ENCODE measurements around the gene AHNAK.
"Not testable (repeated sequence)": the region's sequence is repeated elsewhere in the genome, so short reads cannot be mapped to it uniquely, and the experiment has no call there.

AHNAK gene

DNA sequence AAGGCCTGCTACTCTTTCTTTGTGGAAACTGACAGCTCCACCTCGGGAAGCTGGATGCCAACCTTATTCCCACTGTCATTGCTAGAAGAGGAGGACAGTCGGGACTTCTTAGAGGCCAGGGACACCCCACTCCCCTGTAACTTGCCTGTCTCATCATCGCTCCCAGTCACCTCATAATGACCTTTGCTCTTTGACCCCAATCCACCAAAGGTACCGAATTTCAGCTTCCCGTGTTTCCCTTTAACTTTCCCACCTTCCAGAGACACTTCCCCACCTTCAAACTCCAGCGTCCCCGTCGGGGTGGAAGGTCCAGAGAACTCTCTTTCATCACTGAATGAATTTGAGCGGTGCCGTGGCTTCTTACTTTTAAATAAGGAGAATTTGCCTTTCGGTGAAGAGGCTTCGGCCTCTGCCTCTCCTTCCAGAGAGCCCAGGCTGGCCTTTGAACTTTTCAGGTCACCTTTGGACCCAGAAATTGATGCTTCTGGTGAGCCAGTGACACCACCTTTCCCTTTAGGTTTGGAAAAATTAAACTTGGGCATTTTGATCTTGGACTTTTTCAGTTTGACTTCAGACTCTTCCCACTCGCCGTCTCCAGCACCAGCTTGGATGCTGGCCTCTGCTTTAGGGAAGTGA is 29.8 kb downstream of the AHNAK start:
- DNase-seq (ENCODE audit: low read depth) = no peak

DNA sequence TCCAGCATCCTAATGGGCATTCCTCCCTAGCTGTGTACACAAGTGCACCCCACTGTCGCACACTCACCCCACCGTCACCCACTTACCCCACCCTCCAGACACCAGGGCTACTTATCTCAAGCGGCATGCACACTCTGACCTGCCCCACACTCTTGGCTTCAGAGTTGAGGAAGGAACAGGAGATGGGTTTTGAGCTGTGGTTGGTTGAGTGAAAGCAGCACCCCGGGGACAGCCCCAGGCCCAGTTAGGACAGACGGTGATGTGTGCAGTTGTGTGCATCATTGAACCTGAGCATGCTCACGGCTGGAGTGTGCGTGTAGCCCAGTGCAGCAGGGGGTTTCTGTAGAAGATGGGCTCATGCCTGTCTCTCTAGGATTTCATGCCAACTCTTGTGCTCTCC is 32.5 kb downstream of the AHNAK start:
- no peak for DNase-seq (ENCODE audit: low read depth)

DNA sequence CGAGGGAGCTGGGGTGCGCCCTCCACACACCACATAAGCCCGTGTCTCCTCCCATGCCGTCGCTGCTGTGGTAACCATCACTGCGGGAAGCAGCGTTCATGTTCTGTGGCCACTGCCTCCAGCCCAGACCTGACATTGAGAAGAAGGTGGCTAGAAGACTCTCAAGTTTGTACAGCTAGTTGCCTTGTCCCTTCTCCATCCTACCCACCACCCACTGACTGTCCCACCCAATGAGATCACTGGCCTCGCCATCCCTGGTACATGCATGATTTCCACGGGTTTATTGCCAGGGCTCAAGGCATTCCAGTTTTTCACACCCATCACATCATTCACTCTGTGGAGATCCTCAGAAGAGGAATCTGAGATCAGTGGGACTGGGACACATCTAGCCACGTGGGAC is 33.0 kb downstream of the AHNAK start:
- DNase-seq (ENCODE audit: low read depth) = no peak

DNA sequence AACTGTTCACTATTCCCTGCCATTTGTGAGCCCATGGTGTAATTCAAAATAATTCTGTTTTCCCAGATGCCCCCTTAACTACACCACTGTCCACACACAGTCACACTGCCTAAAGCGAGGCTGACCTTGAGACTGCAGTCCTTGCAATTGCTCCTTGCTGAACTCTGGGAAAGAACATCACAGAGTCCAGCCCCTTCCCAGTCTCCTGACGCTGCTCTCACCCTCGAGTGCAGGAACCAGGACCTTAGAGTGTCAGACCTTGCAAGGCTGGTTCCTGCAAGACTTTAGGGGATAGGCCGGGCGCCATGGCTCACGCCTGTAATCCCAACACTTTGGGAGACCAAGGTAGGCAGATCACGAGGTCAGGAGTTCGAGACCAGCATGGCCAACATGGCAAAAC is 33.6 kb downstream of the AHNAK start:
- DNase-seq (ENCODE audit: low read depth) = no peak

DNA sequence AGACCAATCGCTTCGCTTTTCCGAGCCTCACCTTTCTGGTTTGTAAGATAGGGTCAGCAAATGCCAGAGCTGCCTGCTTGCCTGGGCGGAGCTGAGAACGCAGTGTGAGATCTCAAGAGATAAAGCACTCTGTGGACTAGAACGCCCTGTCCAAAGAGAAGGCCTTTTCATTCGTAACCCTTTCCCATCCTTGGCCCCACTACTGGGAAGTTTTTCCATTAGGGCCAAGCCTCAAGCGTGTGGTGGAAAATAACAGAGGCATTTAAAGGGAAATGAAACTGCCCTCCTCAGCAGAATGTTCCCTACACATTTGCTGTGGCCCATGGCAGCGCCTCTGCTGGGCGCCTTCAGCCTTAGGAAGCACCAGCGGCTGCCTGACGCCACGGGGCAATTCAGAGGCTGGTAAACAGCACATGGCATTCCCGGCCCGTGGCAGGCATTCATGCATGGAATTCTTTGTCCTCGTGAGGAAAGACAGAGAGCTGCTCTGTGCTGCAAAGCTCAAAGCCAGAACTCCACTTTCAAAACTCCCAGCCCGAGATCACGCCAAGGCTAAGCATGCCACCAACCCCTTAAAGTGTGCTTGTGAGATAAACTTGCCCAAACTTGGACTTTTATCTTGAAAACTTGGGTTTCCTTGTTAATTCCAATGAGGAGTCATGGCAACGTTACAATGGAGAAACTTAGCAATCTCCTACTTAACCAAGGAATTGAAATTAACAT is 38.1 kb downstream of the AHNAK start:
- DNase-seq (ENCODE audit: low read depth) = no peak

DNA sequence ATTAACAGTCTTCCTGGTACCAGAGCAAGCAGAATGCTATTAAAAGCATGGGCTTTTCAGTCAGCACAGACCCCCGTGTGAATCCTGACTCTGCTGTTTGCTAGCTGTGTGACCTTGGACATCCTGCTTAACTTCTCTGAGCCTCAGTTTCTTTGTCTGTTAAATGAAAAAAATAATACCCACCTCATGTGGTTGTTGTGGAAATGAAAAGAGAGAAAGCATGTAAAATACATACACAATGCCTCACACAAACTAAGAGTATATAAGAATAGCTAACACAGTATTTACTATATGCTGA is 39.5 kb downstream of the AHNAK start:
- no peak for DNase-seq (ENCODE audit: low read depth)

DNA sequence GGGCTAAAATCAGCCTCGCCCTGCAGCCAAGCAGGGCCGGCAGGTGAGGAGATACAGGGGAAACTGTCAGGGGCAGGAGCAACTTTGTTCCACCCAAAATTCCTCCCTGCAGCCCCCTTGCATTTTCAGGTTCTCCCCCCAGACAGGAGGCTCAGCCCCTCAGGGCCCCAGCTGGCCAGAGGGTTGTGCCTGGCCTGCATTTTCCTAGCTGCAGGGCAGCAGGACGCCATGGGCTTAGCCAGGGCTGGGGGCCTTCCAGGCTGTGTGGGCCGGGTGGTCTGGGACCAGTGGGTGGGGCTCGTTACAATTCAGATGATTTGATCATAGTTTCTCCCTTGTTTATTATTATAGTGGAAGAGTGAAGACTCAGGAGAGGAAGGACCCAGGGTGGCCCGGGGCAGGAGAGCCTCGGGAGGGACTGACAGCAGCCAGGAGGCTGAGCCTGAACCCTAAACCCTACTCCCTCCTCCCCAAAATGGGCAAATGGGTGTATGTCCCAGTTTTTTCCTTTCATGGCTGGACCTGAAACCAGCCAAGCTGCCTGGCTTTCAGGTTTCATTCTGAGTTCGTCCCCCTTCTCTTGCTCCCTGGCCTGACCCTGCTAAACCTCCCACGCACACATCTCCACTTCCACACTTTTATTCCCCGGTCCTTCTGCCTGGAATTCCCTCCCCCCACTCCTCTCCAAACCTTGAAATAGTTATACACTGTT is 40.0 kb downstream of the AHNAK start:
- no peak for DNase-seq (ENCODE audit: low read depth)

DNA sequence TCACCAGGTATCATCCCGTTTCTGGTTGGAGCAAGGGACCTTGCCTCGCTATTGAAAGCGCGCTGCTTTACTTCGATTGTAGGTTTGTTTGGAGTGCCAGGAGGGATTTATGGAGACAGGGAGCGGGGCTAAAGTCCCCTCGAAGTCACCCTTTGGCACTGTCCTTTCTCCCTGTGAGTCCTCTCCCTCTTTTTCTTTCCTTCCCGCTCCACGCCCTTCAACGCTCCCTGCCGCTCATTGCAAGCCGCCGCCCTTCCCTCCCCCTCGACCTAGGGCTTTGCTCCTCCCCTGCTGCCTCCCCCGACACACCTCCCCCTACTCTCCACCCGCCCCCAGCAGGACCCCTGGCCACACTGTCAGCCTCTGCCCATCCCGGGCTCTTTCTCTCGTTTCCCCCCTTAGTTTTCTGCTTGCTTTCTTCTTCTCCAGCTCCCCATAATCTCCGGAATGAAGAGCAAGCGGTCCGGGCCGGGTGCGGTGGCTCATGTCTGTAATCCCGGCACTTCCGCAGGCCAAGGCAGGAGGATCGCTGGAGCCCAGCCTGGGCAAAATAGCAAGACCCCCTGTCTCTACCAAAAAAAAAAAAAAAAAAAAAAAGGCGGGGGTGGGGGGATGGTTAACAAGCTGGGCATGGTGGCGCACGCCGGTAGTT is 41.0 kb downstream of the AHNAK start:
- no peak for DNase-seq (ENCODE audit: low read depth)

- no peak for DNase-seq (ENCODE audit: low read depth)
Observed at GRCh38 chr11:62505059-62505439, 41.6 kb downstream of the AHNAK start.

GRCh38 chr11:62504158-62504973 is 42.2 kb downstream of the AHNAK start:
- DNase-seq (ENCODE audit: low read depth) = no peak

DNA sequence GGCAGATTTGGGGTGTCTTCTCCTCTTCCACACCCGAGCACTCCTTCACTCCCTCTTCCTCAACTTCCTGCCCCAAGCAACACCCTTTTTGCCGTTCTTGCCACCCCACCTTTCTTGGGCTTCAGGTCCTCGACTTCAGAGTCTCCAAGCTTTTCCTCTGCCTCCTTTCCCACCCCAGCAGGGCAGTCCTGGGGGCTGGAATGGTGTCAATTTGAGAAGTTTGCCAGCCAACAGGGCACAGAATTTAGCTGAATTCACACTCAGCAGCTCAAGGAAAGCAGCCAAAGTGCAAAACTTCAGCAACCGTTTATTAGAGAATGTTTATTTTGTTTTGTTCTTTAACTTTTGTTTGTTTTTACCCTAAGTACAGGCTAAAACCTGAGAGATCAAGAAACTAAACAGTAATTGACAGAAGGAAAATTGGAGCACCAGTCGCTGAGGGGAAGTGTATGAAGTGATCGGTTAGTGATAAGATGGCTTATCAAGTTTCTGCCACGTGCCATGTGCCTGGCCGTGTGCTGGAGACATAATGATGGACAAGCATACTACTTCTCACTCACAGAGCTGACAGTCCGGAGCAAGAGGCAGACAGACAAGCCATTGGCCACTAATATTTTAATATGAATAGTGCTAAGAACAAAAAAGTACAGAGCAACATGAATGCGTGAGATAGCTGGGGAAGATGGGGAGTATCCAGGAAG is 44.4 kb downstream of the AHNAK start:
- no peak for DNase-seq (ENCODE audit: low read depth)

GRCh38 chr11:62501432-62501891 is 45.1 kb downstream of the AHNAK start:
- no peak for DNase-seq (ENCODE audit: low read depth)

DNA sequence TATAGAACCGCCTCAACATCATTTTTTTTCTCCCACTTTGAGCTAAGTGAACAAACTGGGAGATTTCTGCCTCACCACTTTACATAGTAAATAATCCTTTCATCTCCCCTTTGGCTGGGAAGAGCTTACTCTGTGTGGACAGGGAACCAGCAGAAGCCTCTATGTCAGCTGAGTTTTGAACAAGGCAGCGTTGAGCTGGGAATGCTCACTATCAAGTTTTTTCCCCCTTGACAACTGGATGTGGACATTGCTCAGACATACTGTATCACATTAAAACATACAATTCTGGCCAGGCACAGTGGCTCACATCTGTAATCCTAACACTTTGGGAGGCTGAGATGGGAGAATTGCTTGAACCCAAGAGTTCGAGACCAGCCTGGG is 46.0 kb downstream of the AHNAK start:
- no peak for DNase-seq (ENCODE audit: low read depth)

GRCh38 chr11:62499944-62500649 is 46.5 kb downstream of the AHNAK start:
- no peak for DNase-seq (ENCODE audit: low read depth)

DNA sequence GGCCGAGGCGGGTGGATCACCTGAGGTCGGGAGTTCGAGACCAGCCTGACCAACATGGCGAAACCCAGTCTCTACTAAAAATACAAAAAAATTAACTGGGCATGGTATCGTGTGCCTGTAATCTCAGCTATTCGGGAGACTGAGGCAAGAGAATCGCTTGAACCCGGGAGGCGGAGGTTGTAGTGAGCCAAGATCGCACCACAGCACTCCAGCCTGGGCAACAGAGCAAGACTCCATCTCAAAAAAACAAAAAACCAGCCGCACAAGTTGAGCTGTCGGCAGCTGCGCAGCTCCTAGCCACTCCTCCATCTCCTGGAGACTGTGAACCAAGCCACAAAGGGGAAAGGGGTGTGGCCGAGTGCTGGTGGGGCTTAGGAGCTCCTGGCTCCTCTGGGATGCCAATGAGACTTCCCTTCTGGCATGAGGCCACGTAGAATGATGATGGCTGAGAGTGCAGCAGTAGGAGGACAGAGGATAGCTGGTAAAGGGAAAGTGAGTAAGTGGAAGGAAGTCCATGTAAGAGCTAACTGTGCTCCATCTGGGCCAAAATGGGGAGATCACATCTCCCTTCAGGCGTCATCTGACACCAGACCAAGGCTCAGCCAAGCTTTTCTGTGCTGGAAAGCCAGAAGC is 47.2 kb downstream of the AHNAK start:
- DNase-seq (ENCODE audit: low read depth) = not testable (repeated sequence)

GRCh38 chr11:62498492-62499286 is 47.9 kb downstream of the AHNAK start:
- no peak for DNase-seq (ENCODE audit: low read depth)

DNA sequence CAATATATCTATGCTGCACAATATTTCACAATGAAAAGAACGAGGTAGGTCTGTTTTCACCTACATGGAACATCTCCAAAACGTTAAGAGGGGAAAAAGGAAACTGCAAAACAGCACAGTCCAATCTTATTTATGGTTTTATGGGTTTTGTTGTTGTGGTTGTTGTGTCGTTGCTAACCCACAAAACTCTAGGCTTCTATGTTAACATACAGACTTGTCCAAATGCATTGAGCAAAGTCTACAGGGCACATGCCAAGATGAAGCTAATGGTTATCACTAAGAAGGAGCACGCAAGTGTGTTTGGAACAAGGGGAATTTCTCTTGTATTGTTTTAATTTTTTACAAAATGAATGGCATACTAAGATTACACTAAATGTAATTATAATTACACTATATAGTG is 48.6 kb downstream of the AHNAK start:
- DNase-seq (ENCODE audit: low read depth) = no peak

DNA sequence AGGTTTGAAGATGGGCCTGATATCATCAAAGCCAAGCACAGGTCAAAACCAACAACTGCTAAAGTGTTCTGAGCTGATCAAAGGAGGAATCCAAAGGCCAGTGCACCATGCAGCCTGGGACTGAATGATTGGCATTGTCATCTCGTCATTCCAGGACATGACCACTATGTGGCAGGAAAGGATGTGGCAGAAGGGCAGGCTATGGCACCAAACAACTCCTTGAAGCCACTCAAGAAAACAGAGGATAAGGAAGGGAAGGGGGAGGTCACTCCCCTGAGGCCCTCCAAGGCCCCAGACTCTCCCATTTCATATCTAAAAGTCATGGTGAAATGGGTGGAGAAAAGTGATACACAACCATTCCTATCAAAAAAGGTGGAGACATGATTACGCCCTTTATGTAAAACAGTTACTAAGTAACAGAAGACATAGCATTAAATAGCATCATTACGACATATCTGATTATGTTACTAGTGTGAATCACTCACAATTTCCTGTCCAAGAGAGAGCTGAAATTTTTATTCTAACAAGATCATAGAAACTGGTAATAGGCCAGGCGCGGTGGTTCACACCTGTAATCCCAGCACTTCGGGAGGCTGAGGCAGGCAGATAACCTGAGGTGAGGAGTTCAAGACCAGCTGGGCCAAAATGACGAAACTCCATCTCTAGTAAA is 49.3 kb downstream of the AHNAK start:
- no peak for DNase-seq (ENCODE audit: low read depth)

DNA sequence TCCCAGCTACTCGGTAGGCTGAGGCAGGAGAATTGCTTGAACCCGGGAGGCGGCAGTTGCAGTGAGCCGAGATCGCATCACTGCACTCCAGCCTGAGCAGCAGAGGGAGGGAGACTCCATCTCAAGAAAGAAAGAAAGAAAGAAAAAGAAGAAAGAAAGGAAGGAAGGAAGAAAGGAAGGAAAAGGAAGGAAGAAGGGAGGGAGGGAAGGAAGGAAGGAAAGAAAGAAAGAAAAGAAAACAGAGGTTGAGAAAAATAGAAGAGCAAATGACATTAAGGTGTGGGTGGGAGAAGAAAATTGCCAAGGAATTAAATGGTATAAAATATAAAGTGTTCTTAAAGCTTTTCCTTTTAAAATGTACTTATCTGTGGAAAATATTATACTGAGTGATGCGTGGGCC is 49.9 kb downstream of the AHNAK start:
- DNase-seq (ENCODE audit: low read depth) = no peak
